ENCODE measurements around the gene DPM3. TPM values are rescaled to one million over a fixed set of nuclear protein-coding genes. Genes with fewer than 3 reads are reported as not detected.

Gene DPM3
- total and polyA plus RNA-seq, 2 of the 13 experiments (the other 11 are each of a cell fraction or from before 2014, with no cell fraction given) = 23.2 to 53.4 TPM

DNA sequence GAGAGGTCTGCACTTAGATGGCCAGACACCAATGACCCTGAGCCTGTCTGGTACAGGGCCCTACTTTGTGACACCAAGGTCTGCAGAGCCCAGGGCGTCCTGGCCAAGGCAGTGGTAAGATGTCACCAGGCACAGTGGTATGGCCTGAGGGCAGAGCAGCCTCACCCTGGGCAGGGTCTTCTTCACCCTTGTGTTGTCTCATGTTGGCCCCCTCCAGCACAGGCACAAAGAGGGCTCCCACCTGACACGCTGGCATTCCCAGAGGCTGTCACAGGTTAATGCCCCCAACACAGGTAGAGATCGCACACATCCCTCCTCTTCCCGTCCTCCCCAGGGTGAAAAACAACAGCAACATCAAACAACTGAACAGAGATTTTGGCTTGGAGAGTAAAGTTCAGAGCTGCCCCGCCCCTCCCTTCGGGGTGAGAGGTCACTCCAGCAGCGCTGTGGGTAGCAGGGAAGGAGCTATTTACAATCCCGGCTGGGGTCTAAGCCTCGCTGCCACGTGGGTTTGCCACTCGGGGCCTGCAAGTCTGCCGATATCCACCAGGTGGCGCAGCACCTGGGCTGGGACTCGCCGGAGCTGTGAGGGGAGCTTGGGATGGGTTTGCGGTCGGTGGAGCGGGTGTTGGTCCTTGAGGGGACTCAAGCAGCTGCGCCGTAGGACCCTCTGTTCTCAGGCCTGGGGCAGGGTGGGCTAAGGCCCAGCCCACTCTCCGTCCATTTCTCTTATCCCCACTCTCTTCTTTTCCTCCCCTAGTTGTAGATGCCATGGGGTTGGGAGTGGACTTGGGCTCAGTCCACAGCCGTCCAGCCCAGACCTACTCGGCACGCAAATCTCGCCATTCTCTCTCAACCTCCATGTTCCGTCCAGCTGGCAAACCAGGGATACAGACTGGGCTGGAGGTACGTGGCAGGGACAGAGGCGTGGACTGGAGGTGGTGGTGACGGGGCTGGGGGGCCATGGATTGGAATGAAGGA lies 49.0 kb downstream of the DPM3 start (continued):
- TF ChIP-seq, protein P1, sequence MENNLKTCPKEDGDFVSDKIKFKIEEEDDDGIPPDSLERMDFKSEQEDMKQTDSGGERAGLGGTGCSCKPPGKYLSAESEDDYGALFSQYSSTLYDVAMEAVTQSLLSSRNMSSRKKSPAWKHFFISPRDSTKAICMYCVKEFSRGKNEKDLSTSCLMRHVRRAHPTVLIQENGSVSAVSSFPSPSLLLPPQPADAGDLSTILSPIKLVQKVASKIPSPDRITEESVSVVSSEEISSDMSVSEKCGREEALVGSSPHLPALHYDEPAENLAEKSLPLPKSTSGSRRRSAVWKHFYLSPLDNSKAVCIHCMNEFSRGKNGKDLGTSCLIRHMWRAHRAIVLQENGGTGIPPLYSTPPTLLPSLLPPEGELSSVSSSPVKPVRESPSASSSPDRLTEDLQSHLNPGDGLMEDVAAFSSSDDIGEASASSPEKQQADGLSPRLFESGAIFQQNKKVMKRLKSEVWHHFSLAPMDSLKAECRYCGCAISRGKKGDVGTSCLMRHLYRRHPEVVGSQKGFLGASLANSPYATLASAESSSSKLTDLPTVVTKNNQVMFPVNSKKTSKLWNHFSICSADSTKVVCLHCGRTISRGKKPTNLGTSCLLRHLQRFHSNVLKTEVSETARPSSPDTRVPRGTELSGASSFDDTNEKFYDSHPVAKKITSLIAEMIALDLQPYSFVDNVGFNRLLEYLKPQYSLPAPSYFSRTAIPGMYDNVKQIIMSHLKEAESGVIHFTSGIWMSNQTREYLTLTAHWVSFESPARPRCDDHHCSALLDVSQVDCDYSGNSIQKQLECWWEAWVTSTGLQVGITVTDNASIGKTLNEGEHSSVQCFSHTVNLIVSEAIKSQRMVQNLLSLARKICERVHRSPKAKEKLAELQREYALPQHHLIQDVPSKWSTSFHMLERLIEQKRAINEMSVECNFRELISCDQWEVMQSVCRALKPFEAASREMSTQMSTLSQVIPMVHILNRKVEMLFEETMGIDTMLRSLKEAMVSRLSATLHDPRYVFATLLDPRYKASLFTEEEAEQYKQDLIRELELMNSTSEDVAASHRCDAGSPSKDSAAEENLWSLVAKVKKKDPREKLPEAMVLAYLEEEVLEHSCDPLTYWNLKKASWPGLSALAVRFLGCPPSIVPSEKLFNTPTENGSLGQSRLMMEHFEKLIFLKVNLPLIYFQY (CRISPR knock-in tag; IDR thresholded peaks at IDR 0.05; ENCODE audit: borderline replicate concordance) = peak; percentile 40; the same call in 1 of the 2 replicates
- TF ChIP-seq NFE2L2 (IDR thresholded peaks at IDR 0.05; ENCODE audit: low read length) (no peak), ZNF772 (CRISPR knock-in tag; IDR thresholded peaks at IDR 0.05) (0 out of 2 replicates have a peak, but pooled peaks have one; percentile 50), TRIM24 (CRISPR knock-in tag; IDR thresholded peaks at IDR 0.05) (0 out of 2 replicates have a peak, but pooled peaks have one; percentile 25), ZNF180 (CRISPR knock-in tag; IDR thresholded peaks at IDR 0.05; ENCODE audit: borderline replicate concordance, low read depth) (no peak), NFRKB (IDR thresholded peaks at IDR 0.05) (no peak), NR2C2 (CRISPR knock-in tag; IDR thresholded peaks at IDR 0.05; ENCODE audit: borderline replicate concordance) (peak; percentile 97), KDM5B (CRISPR knock-in tag; IDR thresholded peaks at IDR 0.05; ENCODE audit: borderline replicate concordance) (no peak), ZNF3 (CRISPR knock-in tag; IDR thresholded peaks at IDR 0.05) (0 out of 2 replicates have a peak, but pooled peaks have one; percentile 39), HNF4G (IDR thresholded peaks at IDR 0.05; ENCODE audit: borderline replicate concordance, low read depth, low read length) (peak; percentile 63), HNF4G (CRISPR knock-in tag; IDR thresholded peaks at IDR 0.05; ENCODE audit: borderline replicate concordance, low read depth) (peak; percentile 83), IRX3 (CRISPR knock-in tag; IDR thresholded peaks at IDR 0.05; ENCODE audit: borderline replicate concordance, low read depth) (no peak), SOX6 (IDR thresholded peaks at IDR 0.05) (no peak), SOX6 (CRISPR knock-in tag; IDR thresholded peaks at IDR 0.05) (peak; percentile 88), TBL1XR1 (IDR thresholded peaks at IDR 0.05; ENCODE audit: borderline replicate concordance, low read length, partially characterized antibody) (no peak), JUND (CRISPR knock-in tag; IDR thresholded peaks at IDR 0.05) (peak; percentile 39; the same call in 1 of the 2 replicates), XRCC5 (optimal IDR thresholded peaks at IDR 0.05; ENCODE audit: low read length) (peak; percentile 79), ZNF331 (CRISPR knock-in tag; IDR thresholded peaks at IDR 0.05) (peak; percentile 73; the same call in 1 of the 2 replicates), YEATS4 (CRISPR knock-in tag; IDR thresholded peaks at IDR 0.05; ENCODE audit: borderline replicate concordance) (peak; percentile 71; the same call in 1 of the 2 replicates), HOXA3 (CRISPR knock-in tag; IDR thresholded peaks at IDR 0.05) (peak; percentile 79), CCDC6 (CRISPR knock-in tag; IDR thresholded peaks at IDR 0.05) (no peak), HNRNPL (IDR thresholded peaks at IDR 0.05; ENCODE audit: low read depth, low read length) (0 out of 2 replicates have a peak, but pooled peaks have one; percentile 24), REXO4 (CRISPR knock-in tag; IDR thresholded peaks at IDR 0.05; ENCODE audit: borderline replicate concordance) (no peak), GABPA (IDR thresholded peaks at IDR 0.05; ENCODE audit: low read depth, low read length) (no peak), GABPA (CRISPR knock-in tag; IDR thresholded peaks at IDR 0.05; ENCODE audit: low read depth) (peak; percentile 43; the same call in 1 of the 2 replicates)
- TF ChIP-seq, protein P2, sequence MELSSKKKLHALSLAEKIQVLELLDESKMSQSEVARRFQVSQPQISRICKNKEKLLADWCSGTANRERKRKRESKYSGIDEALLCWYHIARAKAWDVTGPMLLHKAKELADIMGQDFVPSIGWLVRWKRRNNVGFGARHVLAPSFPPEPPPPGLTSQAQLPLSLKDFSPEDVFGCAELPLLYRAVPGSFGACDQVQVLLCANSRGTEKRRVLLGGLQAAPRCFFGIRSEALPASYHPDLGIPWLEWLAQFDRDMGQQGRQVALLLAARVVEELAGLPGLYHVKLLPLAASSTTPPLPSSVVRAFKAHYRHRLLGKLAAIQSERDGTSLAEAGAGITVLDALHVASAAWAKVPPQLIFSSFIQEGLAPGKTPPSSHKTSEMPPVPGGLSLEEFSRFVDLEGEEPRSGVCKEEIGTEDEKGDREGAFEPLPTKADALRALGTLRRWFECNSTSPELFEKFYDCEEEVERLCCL (CRISPR knock-in tag; IDR thresholded peaks at IDR 0.05; ENCODE audit: borderline replicate concordance) = 0 out of 2 replicates have a peak, but pooled peaks have one; percentile 41
